GM18526 (cell line): ENCODE measurements around the gene ABCB8.

Experiments used
- POLR2A ChIP-seq: IDR thresholded peaks from 3 replicates; pipeline ENCODE4 v1.6.1; 2011; ENCODE audit not compliant: insufficient read length; ENCODE audit errors: extremely low read depth

The ABCB8 gene

GRCh38 chr7:151017953-151018420 is 10.3 kb upstream of the ABCB8 start:
- TF ChIP-seq POLR2A: no peak

GRCh38 chr7:151018421-151019129 is 9.7 kb upstream of the ABCB8 start:
- TF ChIP-seq POLR2A: no peak

- TF ChIP-seq POLR2A: no peak
These were observed 9.2 kb upstream of the ABCB8 start for GRCh38 chr7:151019130-151019447.

GRCh38 chr7:151020231-151020630 is 8.0 kb upstream of the ABCB8 start:
- no peak for TF ChIP-seq POLR2A

- TF ChIP-seq POLR2A: no peak
These were observed 5.0 kb upstream of the ABCB8 start for GRCh38 chr7:151023232-151023631.

GRCh38 chr7:151024435-151025056 is 3.7 kb upstream of the ABCB8 start, which contains the start of gene ATG9B:
Gene ATG9B, minus strand, starts transcription at chr7:151024494. Its CDS starts 71 bp downstream, at chr7:151024423.
- no peak for TF ChIP-seq POLR2A

GRCh38 chr7:151025924-151026671 is 2.2 kb upstream of the ABCB8 start:
- no peak for TF ChIP-seq POLR2A

GRCh38 chr7:151028948-151029501 is 775 bp downstream of the ABCB8 start:
- no peak for TF ChIP-seq POLR2A

GRCh38 chr7:151031011-151031410 is 2.8 kb downstream of the ABCB8 start:
- no peak for TF ChIP-seq POLR2A

GRCh38 chr7:151032936-151033863 is 5.0 kb downstream of the ABCB8 start:
- no peak for TF ChIP-seq POLR2A

GRCh38 chr7:151033864-151034249 is 5.6 kb downstream of the ABCB8 start:
- TF ChIP-seq POLR2A: no peak

- no peak for TF ChIP-seq POLR2A
These were observed 6.2 kb downstream of the ABCB8 start for GRCh38 chr7:151034312-151035025.

GRCh38 chr7:151035026-151035717 is 6.9 kb downstream of the ABCB8 start:
- TF ChIP-seq POLR2A: no peak
